Globus pallidus (tissue), 1 donor: Measurements from ENCODE around the gene TSHZ2.
"Not testable (repeated sequence)": the region's sequence is repeated elsewhere in the genome, so short reads cannot be mapped to it uniquely, and the experiment has no call there.

Experiments used
- DNase-seq: peaks from one replicate; pipeline ENCODE4 v3.0.0-alpha.2; 2015; ENCODE audit warnings: low spot score

Gene TSHZ2

GRCh38 chr20:53512076-53512475, 539.9 kb downstream of the TSHZ2 start:
- no peak for DNase-seq

GRCh38 chr20:53513168-53513488, 541.0 kb downstream of the TSHZ2 start:
- DNase-seq, result no peak

- no peak for DNase-seq
Measured at GRCh38 chr20:53513489-53514298, 541.5 kb downstream of the TSHZ2 start.

GRCh38 chr20:53515749-53516148, 543.6 kb downstream of the TSHZ2 start:
- no peak for DNase-seq

GRCh38 chr20:53517146-53517545, 545.0 kb downstream of the TSHZ2 start:
- DNase-seq, result no peak

GRCh38 chr20:53521421-53521820, 549.3 kb downstream of the TSHZ2 start:
- not testable (repeated sequence) for DNase-seq

GRCh38 chr20:53522026-53522425, 549.9 kb downstream of the TSHZ2 start:
- no peak for DNase-seq

GRCh38 chr20:53522696-53523095, 550.5 kb downstream of the TSHZ2 start:
- DNase-seq, result no peak

- not testable (repeated sequence) for DNase-seq
Measured at GRCh38 chr20:53523615-53524014, 551.5 kb downstream of the TSHZ2 start.

- no peak for DNase-seq
Measured at GRCh38 chr20:53524589-53525312, 552.6 kb downstream of the TSHZ2 start.

GRCh38 chr20:53527196-53527595, 555.0 kb downstream of the TSHZ2 start:
- DNase-seq, result no peak

GRCh38 chr20:53529658-53530057, 557.5 kb downstream of the TSHZ2 start:
- no peak for DNase-seq

GRCh38 chr20:53530440-53530839, 558.3 kb downstream of the TSHZ2 start:
- DNase-seq, result no peak

- not testable (repeated sequence) for DNase-seq
Measured at GRCh38 chr20:53532654-53533312, 560.6 kb downstream of the TSHZ2 start.

GRCh38 chr20:53533500-53533899, 561.3 kb downstream of the TSHZ2 start:
- no peak for DNase-seq

GRCh38 chr20:53534037-53534436, 561.9 kb downstream of the TSHZ2 start:
- no peak for DNase-seq

- no peak for DNase-seq
Measured at GRCh38 chr20:53535878-53536277, 563.7 kb downstream of the TSHZ2 start.

- DNase-seq, result not testable (repeated sequence)
Measured at GRCh38 chr20:53536382-53536781, 564.2 kb downstream of the TSHZ2 start.

GRCh38 chr20:53539516-53539915, 567.4 kb downstream of the TSHZ2 start:
- DNase-seq, result no peak
